ENCODE measurements around the gene RUNX2. TPM values are rescaled to one million over a fixed set of nuclear protein-coding genes. Genes with fewer than 3 reads are reported as not detected.

Gene RUNX2
- total and polyA plus RNA-seq, 9 of the 15 experiments (the other 6 are each of a cell fraction or from before 2014, with no cell fraction given) = 0.29 to 1.00 (median 0.43) TPM

DNA sequence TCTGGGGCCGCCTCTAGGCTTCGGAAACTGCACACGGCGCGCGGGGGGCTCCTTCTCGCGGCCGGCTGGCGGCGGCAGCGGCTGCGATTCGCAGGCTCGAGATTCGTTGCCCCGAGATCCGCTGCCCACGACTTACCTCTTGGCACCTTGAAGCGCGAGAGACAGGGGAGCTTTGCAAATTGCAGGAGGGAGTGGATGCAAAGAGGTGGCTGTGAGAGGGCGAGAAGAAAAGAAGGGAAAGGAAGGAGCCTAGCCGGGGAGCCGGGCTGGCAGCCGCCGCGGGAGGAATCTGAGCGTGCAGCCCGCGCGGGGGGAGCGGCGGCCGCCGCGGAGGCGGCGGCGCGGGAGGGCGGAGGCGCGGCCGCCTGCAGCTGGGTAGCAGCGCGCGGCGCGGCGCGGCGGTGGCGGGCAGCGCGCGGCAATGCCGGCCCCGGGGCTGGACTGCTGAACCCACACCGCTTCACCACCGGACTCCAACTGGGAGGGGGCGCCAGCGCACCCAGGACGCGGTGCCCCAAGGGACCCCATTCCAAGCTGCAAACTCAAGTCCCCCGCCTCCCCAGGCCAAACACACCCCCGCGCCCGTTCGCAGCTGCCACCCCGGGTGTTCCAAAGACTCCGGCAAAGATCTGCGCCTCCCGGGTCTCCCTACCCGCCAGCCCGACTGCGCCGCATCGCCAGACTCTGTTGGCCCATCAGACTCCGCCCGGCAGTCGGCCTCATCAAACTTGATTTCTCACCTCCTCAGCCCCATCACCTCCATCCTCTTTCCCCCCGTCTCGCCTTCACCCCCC lies 93.8 kb downstream of the RUNX2 start (continued):
- TF ChIP-seq ZNF518B (CRISPR knock-in tag; IDR thresholded peaks at IDR 0.05) (no peak), POU5F1 (IDR thresholded peaks at IDR 0.05; ENCODE audit: borderline replicate concordance, low read depth, low read length, partially characterized antibody) (no peak), TBP (optimal IDR thresholded peaks at IDR 0.05; ENCODE audit: low read depth, low read length) (no peak), ATF7 (IDR thresholded peaks at IDR 0.05) (0 out of 2 replicates have a peak, but pooled peaks have one; percentile 24), NRF1 (conservative IDR thresholded peaks at IDR 0.05 in 1 of 2, IDR thresholded peaks at IDR 0.05 in 1 of 2) (no peak; a peak in 1 of 4 replicates), ZNF143 (CRISPR knock-in tag; IDR thresholded peaks at IDR 0.05) (no peak), FUS (optimal IDR thresholded peaks at IDR 0.05; ENCODE audit: low read depth, low read length) (no peak), BMI1 (IDR thresholded peaks at IDR 0.05; ENCODE audit: low read length) (no peak), ETV5 (CRISPR knock-in tag; IDR thresholded peaks at IDR 0.05; ENCODE audit: low read depth) (no peak), MXI1 (IDR thresholded peaks at IDR 0.05; ENCODE audit: low read depth, low read length) (no peak), MITF (IDR thresholded peaks at IDR 0.05) (no peak), TCF3 (CRISPR knock-in tag; IDR thresholded peaks at IDR 0.05) (no peak), SNIP1 (IDR thresholded peaks at IDR 0.05; ENCODE audit: low read depth) (no peak), MAFK (IDR thresholded peaks at IDR 0.05; ENCODE audit: low read length) (no peak), SPI1 (IDR thresholded peaks at IDR 0.05; ENCODE audit: borderline replicate concordance, low read depth, low read length) (no peak), MBD2 (IDR thresholded peaks at IDR 0.05; ENCODE audit: borderline replicate concordance, low read depth) (no peak), SMAD4 (CRISPR knock-in tag; conservative IDR thresholded peaks at IDR 0.05) (peak; percentile 88)
- TF ChIP-seq, protein P1, sequence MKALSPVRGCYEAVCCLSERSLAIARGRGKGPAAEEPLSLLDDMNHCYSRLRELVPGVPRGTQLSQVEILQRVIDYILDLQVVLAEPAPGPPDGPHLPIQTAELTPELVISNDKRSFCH (CRISPR knock-in tag; IDR thresholded peaks at IDR 0.05) = no peak
- TF ChIP-seq, protein P1 (tag; IDR thresholded peaks at IDR 0.05) = no peak
- TF ChIP-seq, protein P2, sequence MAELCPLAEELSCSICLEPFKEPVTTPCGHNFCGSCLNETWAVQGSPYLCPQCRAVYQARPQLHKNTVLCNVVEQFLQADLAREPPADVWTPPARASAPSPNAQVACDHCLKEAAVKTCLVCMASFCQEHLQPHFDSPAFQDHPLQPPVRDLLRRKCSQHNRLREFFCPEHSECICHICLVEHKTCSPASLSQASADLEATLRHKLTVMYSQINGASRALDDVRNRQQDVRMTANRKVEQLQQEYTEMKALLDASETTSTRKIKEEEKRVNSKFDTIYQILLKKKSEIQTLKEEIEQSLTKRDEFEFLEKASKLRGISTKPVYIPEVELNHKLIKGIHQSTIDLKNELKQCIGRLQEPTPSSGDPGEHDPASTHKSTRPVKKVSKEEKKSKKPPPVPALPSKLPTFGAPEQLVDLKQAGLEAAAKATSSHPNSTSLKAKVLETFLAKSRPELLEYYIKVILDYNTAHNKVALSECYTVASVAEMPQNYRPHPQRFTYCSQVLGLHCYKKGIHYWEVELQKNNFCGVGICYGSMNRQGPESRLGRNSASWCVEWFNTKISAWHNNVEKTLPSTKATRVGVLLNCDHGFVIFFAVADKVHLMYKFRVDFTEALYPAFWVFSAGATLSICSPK (IDR thresholded peaks at IDR 0.05; ENCODE audit: borderline replicate concordance) = no peak
- TF ChIP-seq, protein P3, sequence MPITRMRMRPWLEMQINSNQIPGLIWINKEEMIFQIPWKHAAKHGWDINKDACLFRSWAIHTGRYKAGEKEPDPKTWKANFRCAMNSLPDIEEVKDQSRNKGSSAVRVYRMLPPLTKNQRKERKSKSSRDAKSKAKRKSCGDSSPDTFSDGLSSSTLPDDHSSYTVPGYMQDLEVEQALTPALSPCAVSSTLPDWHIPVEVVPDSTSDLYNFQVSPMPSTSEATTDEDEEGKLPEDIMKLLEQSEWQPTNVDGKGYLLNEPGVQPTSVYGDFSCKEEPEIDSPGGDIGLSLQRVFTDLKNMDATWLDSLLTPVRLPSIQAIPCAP (CRISPR knock-in tag; IDR thresholded peaks at IDR 0.05; ENCODE audit: borderline replicate concordance) = no peak

Data from K562 (cell line).